HG03354 (cell line): ENCODE measurements around the gene MT1F.
"Not testable (repeated sequence)": the region's sequence is repeated elsewhere in the genome, so short reads cannot be mapped to it uniquely, and the experiment has no call there.

ENCODE experiments used
- ATAC-seq: cut with Tn5 transposase; IDR thresholded peaks from one replicate; pipeline ENCODE4 v1.9.1; 2021; ENCODE audit warnings: mild to moderate bottlenecking; ENCODE audit not compliant: unreplicated experiment, poor library complexity, severe bottlenecking

MT1F gene

GRCh38 chr16:56641166-56641565 is 16.6 kb upstream of the MT1F start:
- ATAC-seq = no peak

- peak; percentile 73 for ATAC-seq
These were observed 14.5 kb upstream of the MT1F start for GRCh38 chr16:56643080-56643778.

- ATAC-seq = no peak
These were observed 13.9 kb upstream of the MT1F start for GRCh38 chr16:56643833-56644232.

- no peak for ATAC-seq
These were observed 12.4 kb upstream of the MT1F start for GRCh38 chr16:56645311-56645710.

GRCh38 chr16:56645838-56646237 is 11.9 kb upstream of the MT1F start:
- ATAC-seq = no peak

- ATAC-seq = no peak
These were observed 9.9 kb upstream of the MT1F start for GRCh38 chr16:56647641-56648431.

GRCh38 chr16:56649271-56649670 is 8.5 kb upstream of the MT1F start:
- no peak for ATAC-seq

- no peak for ATAC-seq
These were observed 7.9 kb upstream of the MT1F start for GRCh38 chr16:56649820-56650219.

GRCh38 chr16:56651586-56651985 is 6.2 kb upstream of the MT1F start, which contains the start of gene MT1B:
Gene MT1B (plus strand): TSS chr16:56651886. CDS start chr16:56651954, 68 bp downstream.
- ATAC-seq = no peak

GRCh38 chr16:56652600-56652999 is 5.2 kb upstream of the MT1F start:
- ATAC-seq = no peak

- ATAC-seq = no peak
These were observed 4.5 kb upstream of the MT1F start for GRCh38 chr16:56653218-56653617.

GRCh38 chr16:56658327-56658875 is 642 bp downstream of the MT1F start:
- no peak for ATAC-seq

GRCh38 chr16:56662357-56663354 is 4.9 kb downstream of the MT1F start:
- no peak for ATAC-seq

GRCh38 chr16:56664506-56664905 is 6.7 kb downstream of the MT1F start:
- no peak for ATAC-seq

GRCh38 chr16:56665286-56666261 is 7.8 kb downstream of the MT1F start:
- ATAC-seq = not testable (repeated sequence)

- no peak for ATAC-seq
These were observed 10.1 kb downstream of the MT1F start, which contains the start of gene MT1G for GRCh38 chr16:56667581-56668571. Gene MT1G (minus strand): TSS chr16:56668065. CDS start chr16:56667993, 72 bp downstream.
